Measurements from ENCODE around the gene GPSM3. TPM values are rescaled to one million over a fixed set of nuclear protein-coding genes. Genes with fewer than 3 reads are reported as not detected.

Gene GPSM3
- polyA plus RNA-seq, 1 donor (not counting 4 experiments of a cell fraction or from before 2014, with no cell fraction given), result 3.6 TPM

DNA sequence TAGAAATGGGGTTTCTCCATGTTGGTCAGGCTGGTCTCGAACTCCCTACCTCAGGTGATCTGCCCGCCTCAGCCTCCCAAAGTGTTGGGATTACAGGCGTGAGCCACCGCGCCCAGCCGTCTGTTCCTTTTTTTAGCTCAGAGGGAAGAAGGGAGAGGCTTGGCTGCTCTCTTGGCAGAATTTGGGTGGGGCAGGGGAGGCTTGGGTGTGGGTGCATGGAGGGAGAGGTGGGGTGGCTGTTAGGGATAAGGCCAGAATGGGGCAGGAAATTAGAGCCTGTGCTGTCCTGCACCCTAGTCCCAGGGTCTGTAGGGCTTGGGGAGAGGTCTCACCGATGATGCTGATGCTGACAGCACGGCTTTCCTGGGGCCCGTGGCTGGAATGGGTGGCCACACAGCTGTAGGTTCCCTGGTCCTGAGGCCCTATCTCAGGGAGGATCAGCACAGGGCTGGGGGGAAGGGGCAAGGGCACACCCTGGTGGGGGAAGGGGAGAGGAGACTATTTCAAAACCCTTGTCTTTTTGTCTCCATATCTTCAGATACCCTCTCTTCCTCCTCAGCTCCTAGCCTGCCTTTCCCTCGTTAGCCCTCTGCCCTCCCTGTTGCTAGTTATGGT lies 10.4 kb downstream of the GPSM3 start:
- no peak overlapping the region for H3K27ac ChIP-seq (ENCODE audit: control insufficient read depth, insufficient read depth, low read length)

DNA sequence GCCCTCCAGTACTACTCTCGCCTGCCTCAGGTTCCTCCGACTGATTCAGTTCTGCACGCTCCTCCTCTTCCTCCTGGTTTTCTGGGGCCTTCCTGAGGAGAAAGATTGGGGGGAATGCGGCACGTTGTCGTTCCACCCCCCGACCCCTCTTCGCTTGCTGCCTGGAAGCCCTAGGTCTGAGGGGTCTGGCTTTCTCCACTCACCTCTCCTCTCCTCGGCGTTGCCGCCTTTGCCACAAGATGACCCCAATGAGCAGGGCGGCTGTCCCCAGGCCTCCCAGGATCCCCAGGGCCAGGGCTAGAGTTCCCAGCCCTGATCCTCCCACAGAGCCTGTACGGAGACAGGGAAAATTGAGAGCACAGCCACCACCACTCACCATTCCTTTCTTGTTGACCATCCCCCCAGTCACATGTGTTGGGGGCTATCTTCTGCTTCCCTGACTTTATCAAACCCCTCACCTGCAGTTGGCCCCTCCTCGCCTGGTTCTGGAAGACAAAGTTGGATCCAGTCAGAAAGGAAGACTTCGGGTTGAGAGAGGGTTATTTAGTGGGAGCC lies 11.2 kb downstream of the GPSM3 start:
- Histone ChIP-seq H3K4me3 (ENCODE audit: control insufficient read depth in 2 of 3, extremely low read depth in 1 of 3, insufficient read depth in 2 of 3, low read depth in 1 of 3, low read length in 3 of 3) (no peak overlapping the region), H3K4me1 (ENCODE audit: control insufficient read depth, extremely low read depth, insufficient read depth, low read length) (peaks cover 18% of the 10 kb centered on the region), H3K9me3 (ENCODE audit: control insufficient read depth, low read depth, low read length) (no peaks in the 10 kb centered on the region), H3K27me3 (ENCODE audit: control insufficient read depth, extremely low read depth, insufficient read depth, low read length) (no peaks in the 10 kb centered on the region), H3K79me2 (ENCODE audit: control insufficient read depth, insufficient read depth, low read length) (peaks cover 7% of the 10 kb centered on the region), H3K9me1 (ENCODE audit: control insufficient read depth, extremely low read depth, insufficient read depth, low read length) (no peaks in the 10 kb centered on the region), H3K4me2 (ENCODE audit: control insufficient read depth, extremely low read depth, insufficient read depth, low read depth, low read length) (no peak overlapping the region), H4K20me1 (ENCODE audit: control insufficient read depth, extremely low read depth, insufficient read depth, low read length) (no peaks in the 10 kb centered on the region), H2AFZ (ENCODE audit: control insufficient read depth, low read length) (no peak overlapping the region), H3K9ac (ENCODE audit: control insufficient read depth, extremely low read depth, insufficient read depth, low read length) (no peak overlapping the region), H3K27ac (ENCODE audit: control insufficient read depth, insufficient read depth, low read length) (no peak overlapping the region), H3K36me3 (ENCODE audit: control insufficient read depth in 2 of 2, extremely low read depth in 1 of 2, insufficient read depth in 2 of 2, low read length in 2 of 2) (peaks cover 7 to 10% of the 10 kb centered on the region in 2 experiments)
- no peak for FAIRE-seq
- TF ChIP-seq, protein P1, sequence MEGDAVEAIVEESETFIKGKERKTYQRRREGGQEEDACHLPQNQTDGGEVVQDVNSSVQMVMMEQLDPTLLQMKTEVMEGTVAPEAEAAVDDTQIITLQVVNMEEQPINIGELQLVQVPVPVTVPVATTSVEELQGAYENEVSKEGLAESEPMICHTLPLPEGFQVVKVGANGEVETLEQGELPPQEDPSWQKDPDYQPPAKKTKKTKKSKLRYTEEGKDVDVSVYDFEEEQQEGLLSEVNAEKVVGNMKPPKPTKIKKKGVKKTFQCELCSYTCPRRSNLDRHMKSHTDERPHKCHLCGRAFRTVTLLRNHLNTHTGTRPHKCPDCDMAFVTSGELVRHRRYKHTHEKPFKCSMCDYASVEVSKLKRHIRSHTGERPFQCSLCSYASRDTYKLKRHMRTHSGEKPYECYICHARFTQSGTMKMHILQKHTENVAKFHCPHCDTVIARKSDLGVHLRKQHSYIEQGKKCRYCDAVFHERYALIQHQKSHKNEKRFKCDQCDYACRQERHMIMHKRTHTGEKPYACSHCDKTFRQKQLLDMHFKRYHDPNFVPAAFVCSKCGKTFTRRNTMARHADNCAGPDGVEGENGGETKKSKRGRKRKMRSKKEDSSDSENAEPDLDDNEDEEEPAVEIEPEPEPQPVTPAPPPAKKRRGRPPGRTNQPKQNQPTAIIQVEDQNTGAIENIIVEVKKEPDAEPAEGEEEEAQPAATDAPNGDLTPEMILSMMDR (optimal IDR thresholded peaks at IDR 0.05 in 1 of 3, IDR thresholded peaks at IDR 0.05 in 1 of 3, conservative IDR thresholded peaks at IDR 0.05 in 1 of 3; ENCODE audit: extremely low read depth in 1 of 3, insufficient read depth in 2 of 3, low read length in 3 of 3), result no peak
- TF ChIP-seq EZH2 (IDR thresholded peaks at IDR 0.05; ENCODE audit: low read length), result no peak
- no peak for DNase-seq (ENCODE audit: low read depth, low spot score)
- dilution Hi-C loops (cut with MboI; ENCODE audit: extremely low pct_ligation_motif_present, low sequenced_read_pairs), result no loop called here

More for the DNA sequence above, 10.4 kb downstream of the GPSM3 start:
- Histone ChIP-seq H3K4me2 (ENCODE audit: control insufficient read depth, extremely low read depth, insufficient read depth, low read depth, low read length) (no peak overlapping the region), H3K9me3 (ENCODE audit: control insufficient read depth, low read depth, low read length) (no peaks in the 10 kb centered on the region), H2AFZ (ENCODE audit: control insufficient read depth, low read length) (no peak overlapping the region), H4K20me1 (ENCODE audit: control insufficient read depth, extremely low read depth, insufficient read depth, low read length) (no peaks in the 10 kb centered on the region), H3K4me1 (ENCODE audit: control insufficient read depth, extremely low read depth, insufficient read depth, low read length) (peaks cover 10% of the 10 kb centered on the region), H3K9ac (ENCODE audit: control insufficient read depth, extremely low read depth, insufficient read depth, low read length) (no peak overlapping the region), H3K27me3 (ENCODE audit: control insufficient read depth, extremely low read depth, insufficient read depth, low read length) (no peaks in the 10 kb centered on the region), H3K36me3 (ENCODE audit: control insufficient read depth in 2 of 2, extremely low read depth in 1 of 2, insufficient read depth in 2 of 2, low read length in 2 of 2) (peaks cover 13 to 14% of the 10 kb centered on the region in 2 experiments), H3K9me1 (ENCODE audit: control insufficient read depth, extremely low read depth, insufficient read depth, low read length) (no peaks in the 10 kb centered on the region), H3K79me2 (ENCODE audit: control insufficient read depth, insufficient read depth, low read length) (peaks cover 7% of the 10 kb centered on the region), H3K4me3 (ENCODE audit: control insufficient read depth in 2 of 3, extremely low read depth in 1 of 3, insufficient read depth in 2 of 3, low read depth in 1 of 3, low read length in 3 of 3) (no peak overlapping the region)
- dilution Hi-C loops (cut with MboI; ENCODE audit: extremely low pct_ligation_motif_present, low sequenced_read_pairs), result no loop called here
- TF ChIP-seq, protein P1 (optimal IDR thresholded peaks at IDR 0.05 in 1 of 3, IDR thresholded peaks at IDR 0.05 in 1 of 3, conservative IDR thresholded peaks at IDR 0.05 in 1 of 3; ENCODE audit: extremely low read depth in 1 of 3, insufficient read depth in 2 of 3, low read length in 3 of 3), result no peak
- no peak for TF ChIP-seq EZH2 (IDR thresholded peaks at IDR 0.05; ENCODE audit: low read length)
- FAIRE-seq (no peak), DNase-seq (ENCODE audit: low read depth, low spot score) (no peak)
